ENCODE data around the gene RHEX.

RHEX gene

DNA sequence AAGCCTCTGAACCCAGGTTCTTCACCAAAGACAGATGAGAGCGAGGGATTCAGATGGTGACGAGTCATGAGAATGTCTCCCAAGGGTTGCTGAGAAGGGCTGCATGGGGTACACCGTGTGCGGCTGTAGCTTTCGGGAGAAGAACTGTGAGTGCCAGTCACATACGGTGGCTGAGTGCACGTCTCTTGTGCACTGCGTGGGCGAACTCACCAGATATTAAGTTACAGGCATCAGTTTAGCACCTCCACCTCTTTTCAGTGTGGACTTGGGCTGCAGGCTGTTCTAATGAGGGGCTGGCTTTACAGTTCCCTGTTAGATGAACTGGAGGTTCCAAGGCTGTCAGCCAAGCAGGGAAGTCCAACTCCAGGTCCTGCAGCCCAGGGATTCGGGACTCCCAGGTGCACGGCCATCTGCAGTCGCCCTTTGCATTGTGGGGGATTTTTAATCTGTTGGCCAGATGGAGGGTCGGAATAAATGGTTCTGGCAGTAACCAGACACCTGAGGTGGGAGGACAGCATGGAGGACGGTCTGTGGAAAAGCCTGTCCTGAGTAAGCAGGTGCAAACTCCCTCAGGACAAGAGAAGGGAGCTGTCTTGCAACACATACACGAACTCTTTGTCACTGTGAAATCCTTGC lies 90.7 kb downstream of the RHEX start:
- no peak for DNase-seq (ENCODE audit: extremely low read depth, insufficient read length)
- H3K4me3 ChIP-seq (replicated peaks; ENCODE audit: low read depth, low read length), result no peak overlapping the region
- TF ChIP-seq, protein P1, sequence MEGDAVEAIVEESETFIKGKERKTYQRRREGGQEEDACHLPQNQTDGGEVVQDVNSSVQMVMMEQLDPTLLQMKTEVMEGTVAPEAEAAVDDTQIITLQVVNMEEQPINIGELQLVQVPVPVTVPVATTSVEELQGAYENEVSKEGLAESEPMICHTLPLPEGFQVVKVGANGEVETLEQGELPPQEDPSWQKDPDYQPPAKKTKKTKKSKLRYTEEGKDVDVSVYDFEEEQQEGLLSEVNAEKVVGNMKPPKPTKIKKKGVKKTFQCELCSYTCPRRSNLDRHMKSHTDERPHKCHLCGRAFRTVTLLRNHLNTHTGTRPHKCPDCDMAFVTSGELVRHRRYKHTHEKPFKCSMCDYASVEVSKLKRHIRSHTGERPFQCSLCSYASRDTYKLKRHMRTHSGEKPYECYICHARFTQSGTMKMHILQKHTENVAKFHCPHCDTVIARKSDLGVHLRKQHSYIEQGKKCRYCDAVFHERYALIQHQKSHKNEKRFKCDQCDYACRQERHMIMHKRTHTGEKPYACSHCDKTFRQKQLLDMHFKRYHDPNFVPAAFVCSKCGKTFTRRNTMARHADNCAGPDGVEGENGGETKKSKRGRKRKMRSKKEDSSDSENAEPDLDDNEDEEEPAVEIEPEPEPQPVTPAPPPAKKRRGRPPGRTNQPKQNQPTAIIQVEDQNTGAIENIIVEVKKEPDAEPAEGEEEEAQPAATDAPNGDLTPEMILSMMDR (IDR thresholded peaks at IDR 0.05; ENCODE audit: insufficient read depth, low read length, poor library complexity, severe bottlenecking), result no peak
- H3K27me3 ChIP-seq (replicated peaks; ENCODE audit: control insufficient read depth, insufficient read depth, low read length), result peaks cover 1% of the 10 kb centered on the region; the same call in 1 of the 2 replicates
- no peaks in the 10 kb centered on the region for H3K36me3 ChIP-seq (ENCODE audit: control insufficient read depth, insufficient read depth, low read length)

- peaks cover 1% of the 10 kb centered on the region; the same call in 1 of the 2 replicates for H3K27me3 ChIP-seq (replicated peaks; ENCODE audit: control insufficient read depth, insufficient read depth, low read length)
- H3K4me3 ChIP-seq (replicated peaks; ENCODE audit: low read depth, low read length), result no peak overlapping the region
- H3K36me3 ChIP-seq (ENCODE audit: control insufficient read depth, insufficient read depth, low read length), result no peaks in the 10 kb centered on the region
- TF ChIP-seq, protein P1 (IDR thresholded peaks at IDR 0.05; ENCODE audit: insufficient read depth, low read length, poor library complexity, severe bottlenecking), result no peak
- DNase-seq (ENCODE audit: extremely low read depth, insufficient read length), result no peak
Measured at GRCh38 chr1:206144605-206145004, 91.6 kb downstream of the RHEX start.

GRCh38 chr1:206145771-206146290 lies 92.9 kb downstream of the RHEX start:
- TF ChIP-seq, protein P1 (IDR thresholded peaks at IDR 0.05; ENCODE audit: insufficient read depth, low read length, poor library complexity, severe bottlenecking), result no peak
- Histone ChIP-seq H3K36me3 (ENCODE audit: control insufficient read depth, insufficient read depth, low read length) (no peaks in the 10 kb centered on the region), H3K4me3 (replicated peaks; ENCODE audit: low read depth, low read length) (no peak overlapping the region), H3K27me3 (replicated peaks; ENCODE audit: control insufficient read depth, insufficient read depth, low read length) (peaks cover 1% of the 10 kb centered on the region; the same call in 1 of the 2 replicates)
- no peak for DNase-seq (ENCODE audit: extremely low read depth, insufficient read length)
